Ishikawa (cell line): ENCODE measurements around the gene SYNGR2.

ENCODE experiments used
- CREB1 ChIP-seq: IDR thresholded peaks from 2 replicates; pipeline ENCODE4 v1.6.1; 2012; ENCODE audit warnings: low read depth
- EGR1 ChIP-seq: IDR thresholded peaks from 2 replicates; pipeline ENCODE4 v1.6.1; 2012
- REST ChIP-seq: IDR thresholded peaks from 2 replicates; pipeline ENCODE4 v1.6.1; 2012; ENCODE audit warnings: low read depth, mild to moderate bottlenecking
- TAF1 ChIP-seq: IDR thresholded peaks from 2 replicates; pipeline ENCODE4 v1.6.1; 2012; ENCODE audit warnings: low read depth, mild to moderate bottlenecking

- peak; percentile 49; the same call in 1 of the 2 replicates for TF ChIP-seq TAF1
- TF ChIP-seq EGR1, result no peak
- no peak for TF ChIP-seq CREB1
- TF ChIP-seq REST, result no peak
Observed at GRCh38 chr17:78168242-78168902, at the start of gene SYNGR2.
